Measurements from ENCODE around the gene MAD1L1.

MAD1L1 gene

GRCh38 chr7:2074691-2075090 lies 158.1 kb downstream of the MAD1L1 start:
- no peak overlapping the region for H3K27ac ChIP-seq (ENCODE audit: extremely low read depth, low read depth, low read length)
- POLR2A ChIA-PET, result no interaction called here
- TF ChIP-seq REPIN1 (tag by site-specific recombination; IDR thresholded peaks at IDR 0.05; ENCODE audit: low read depth), result no peak
- TF ChIP-seq SP2 (tag by site-specific recombination; IDR thresholded peaks at IDR 0.05), result no peak
- TF ChIP-seq ZNF324 (tag by site-specific recombination; IDR thresholded peaks at IDR 0.05), result no peak
- no peak for TF ChIP-seq ZNF645 (tag by site-specific recombination; IDR thresholded peaks at IDR 0.05)
- no peak for TF ChIP-seq TCF7L2 (IDR thresholded peaks at IDR 0.05; ENCODE audit: borderline replicate concordance, low read depth, low read length)
- TF ChIP-seq TRIM28 (IDR thresholded peaks at IDR 0.05; ENCODE audit: borderline replicate concordance, low read length), result no peak
- no peak for TF ChIP-seq ZNF837 (tag by site-specific recombination; IDR thresholded peaks at IDR 0.05)
- no peak for TF ChIP-seq ZNF423 (tag by site-specific recombination; IDR thresholded peaks at IDR 0.05)
- TF ChIP-seq ZNF596 (tag by site-specific recombination; IDR thresholded peaks at IDR 0.05), result no peak
- no peak for TF ChIP-seq ZNF311 (tag by site-specific recombination; IDR thresholded peaks at IDR 0.05; ENCODE audit: borderline replicate concordance)
- no peak for TF ChIP-seq ZBTB26 (tag by site-specific recombination; optimal IDR thresholded peaks at IDR 0.05)
- TF ChIP-seq ZNF544 (tag by site-specific recombination; IDR thresholded peaks at IDR 0.05), result no peak
- TF ChIP-seq ZNF585B (tag by site-specific recombination; IDR thresholded peaks at IDR 0.05), result no peak
- TF ChIP-seq MEIS1 (CRISPR knock-in tag; IDR thresholded peaks at IDR 0.05; ENCODE audit: borderline replicate concordance), result no peak
- no peak for TF ChIP-seq PRDM6 (tag by site-specific recombination; IDR thresholded peaks at IDR 0.05)
- no peak for TF ChIP-seq SP3 (tag by site-specific recombination; IDR thresholded peaks at IDR 0.05)
- H3K4me3 ChIP-seq (ENCODE audit: low read depth, low read length), result no peak overlapping the region
- CTCF ChIA-PET, result no interaction called here
- H3K36me3 ChIP-seq (ENCODE audit: control insufficient read depth in 2 of 2, insufficient read depth in 1 of 2, low read length in 2 of 2), result peaks cover 0 to 7% of the 10 kb centered on the region in 2 experiments; a peak in 1 of 3 replicates
- H3K4me1 ChIP-seq (ENCODE audit: control insufficient read depth, insufficient read depth, low read length), result peaks cover 4% of the 10 kb centered on the region; the same call in 1 of the 2 replicates
- H3K9me3 ChIP-seq (ENCODE audit: control insufficient read depth, insufficient read depth, low read depth, low read length), result no peaks in the 10 kb centered on the region

- H3K27ac ChIP-seq (ENCODE audit: extremely low read depth, low read depth, low read length), result no peak overlapping the region
- H3K4me3 ChIP-seq (ENCODE audit: low read depth, low read length), result no peak overlapping the region
- POLR2A ChIA-PET, result no interaction called here
- TF ChIP-seq ZNF660 (tag by site-specific recombination; IDR thresholded peaks at IDR 0.05) (no peak), ELK4 (IDR thresholded peaks at IDR 0.05; ENCODE audit: borderline replicate concordance, low read depth, low read length) (no peak), ZBTB44 (tag by site-specific recombination; IDR thresholded peaks at IDR 0.05) (no peak), PRDM4 (tag by site-specific recombination; IDR thresholded peaks at IDR 0.05) (no peak), ZFP69B (tag by site-specific recombination; IDR thresholded peaks at IDR 0.05) (no peak), ZNF585B (tag by site-specific recombination; IDR thresholded peaks at IDR 0.05) (no peak), ZNF398 (tag by site-specific recombination; IDR thresholded peaks at IDR 0.05) (no peak), ZNF777 (tag by site-specific recombination; IDR thresholded peaks at IDR 0.05; ENCODE audit: borderline replicate concordance) (no peak)
- no peaks in the 10 kb centered on the region for H3K9me3 ChIP-seq (ENCODE audit: control insufficient read depth, insufficient read depth, low read depth, low read length)
- no peaks in the 10 kb centered on the region for H3K4me1 ChIP-seq (ENCODE audit: control insufficient read depth, insufficient read depth, low read length)
- H3K36me3 ChIP-seq (ENCODE audit: control insufficient read depth in 2 of 2, insufficient read depth in 1 of 2, low read length in 2 of 2), result peaks cover 0 to 10% of the 10 kb centered on the region in 2 experiments; a peak in 1 of 3 replicates
- CTCF ChIA-PET, result interaction anchor here (0.9 kb wide), 1 partner anchor 14 kb away, joined by 3 read pairs; no protein-coding TSS in a partner anchor
Measured at GRCh38 chr7:2072798-2073197, 159.9 kb downstream of the MAD1L1 start.

Measured in HEK293 (cell line).